ENCODE data around the gene SHB.

GRCh38 chr9:37876376-37876775, 192.7 kb downstream of the SHB start:
- no peak for TF ChIP-seq CTCF (IDR thresholded peaks at IDR 0.05)
- TF ChIP-seq NR3C1 (CRISPR knock-in tag; conservative IDR thresholded peaks at IDR 0.05; ENCODE audit: low read depth), result no peak
- no peak for TF ChIP-seq GABPB1 (CRISPR knock-in tag; IDR thresholded peaks at IDR 0.05)
- TF ChIP-seq CREM (CRISPR knock-in tag; IDR thresholded peaks at IDR 0.05), result no peak
- no peak for TF ChIP-seq ATF2 (CRISPR knock-in tag; IDR thresholded peaks at IDR 0.05; ENCODE audit: borderline replicate concordance, low read depth)
- TF ChIP-seq NR2C2 (CRISPR knock-in tag; IDR thresholded peaks at IDR 0.05), result no peak
- TF ChIP-seq FOXP1 (CRISPR knock-in tag; IDR thresholded peaks at IDR 0.05; ENCODE audit: borderline replicate concordance), result no peak
- no peak for TF ChIP-seq RELA (CRISPR knock-in tag; IDR thresholded peaks at IDR 0.05; ENCODE audit: borderline replicate concordance)
- no peak for TF ChIP-seq HMGA2 (CRISPR knock-in tag; IDR thresholded peaks at IDR 0.05)
- no peak for TF ChIP-seq E2F1 (CRISPR knock-in tag; IDR thresholded peaks at IDR 0.05)
- TF ChIP-seq AFF4 (CRISPR knock-in tag; IDR thresholded peaks at IDR 0.05; ENCODE audit: borderline replicate concordance), result no peak
- no peak for TF ChIP-seq USF2 (CRISPR knock-in tag; IDR thresholded peaks at IDR 0.05)
- TF ChIP-seq SP1 (CRISPR knock-in tag; conservative IDR thresholded peaks at IDR 0.05), result no peak

All from WTC11 (cell line).